ENCODE measurements around the gene ZNF610.

DNA sequence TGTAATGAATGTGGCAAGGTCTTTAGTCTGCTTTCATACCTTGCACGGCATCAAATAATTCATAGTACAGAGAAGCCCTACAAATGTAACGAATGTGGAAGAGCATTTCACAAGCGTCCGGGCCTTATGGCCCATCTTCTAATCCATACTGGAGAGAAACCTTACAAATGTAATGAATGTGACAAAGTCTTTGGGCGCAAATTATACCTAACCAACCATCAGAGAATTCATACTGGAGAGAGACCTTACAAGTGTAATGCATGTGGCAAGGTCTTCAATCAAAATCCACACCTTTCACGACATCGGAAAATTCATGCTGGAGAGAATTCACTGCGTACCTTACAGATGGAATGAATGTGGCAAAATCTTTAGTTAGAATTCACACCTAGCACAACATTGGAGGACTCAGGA, 30.4 kb downstream of the ZNF610 start:
- TF ChIP-seq, protein P1, sequence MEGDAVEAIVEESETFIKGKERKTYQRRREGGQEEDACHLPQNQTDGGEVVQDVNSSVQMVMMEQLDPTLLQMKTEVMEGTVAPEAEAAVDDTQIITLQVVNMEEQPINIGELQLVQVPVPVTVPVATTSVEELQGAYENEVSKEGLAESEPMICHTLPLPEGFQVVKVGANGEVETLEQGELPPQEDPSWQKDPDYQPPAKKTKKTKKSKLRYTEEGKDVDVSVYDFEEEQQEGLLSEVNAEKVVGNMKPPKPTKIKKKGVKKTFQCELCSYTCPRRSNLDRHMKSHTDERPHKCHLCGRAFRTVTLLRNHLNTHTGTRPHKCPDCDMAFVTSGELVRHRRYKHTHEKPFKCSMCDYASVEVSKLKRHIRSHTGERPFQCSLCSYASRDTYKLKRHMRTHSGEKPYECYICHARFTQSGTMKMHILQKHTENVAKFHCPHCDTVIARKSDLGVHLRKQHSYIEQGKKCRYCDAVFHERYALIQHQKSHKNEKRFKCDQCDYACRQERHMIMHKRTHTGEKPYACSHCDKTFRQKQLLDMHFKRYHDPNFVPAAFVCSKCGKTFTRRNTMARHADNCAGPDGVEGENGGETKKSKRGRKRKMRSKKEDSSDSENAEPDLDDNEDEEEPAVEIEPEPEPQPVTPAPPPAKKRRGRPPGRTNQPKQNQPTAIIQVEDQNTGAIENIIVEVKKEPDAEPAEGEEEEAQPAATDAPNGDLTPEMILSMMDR (IDR thresholded peaks at IDR 0.05) = no peak
- no peak for TF ChIP-seq POLR2AphosphoS5 (IDR thresholded peaks at IDR 0.05)

All from upper lobe of left lung (tissue), 4 donors.